GM18499 (cell line): Measurements from ENCODE around the gene TMEM9.

Source experiments
- ATAC-seq: cut with Tn5 transposase; IDR thresholded peaks from one replicate; pipeline ENCODE4 v1.9.1; 2021; ENCODE audit warnings: moderate number of reproducible peaks; ENCODE audit not compliant: insufficient read depth, unreplicated experiment

Gene TMEM9

DNA sequence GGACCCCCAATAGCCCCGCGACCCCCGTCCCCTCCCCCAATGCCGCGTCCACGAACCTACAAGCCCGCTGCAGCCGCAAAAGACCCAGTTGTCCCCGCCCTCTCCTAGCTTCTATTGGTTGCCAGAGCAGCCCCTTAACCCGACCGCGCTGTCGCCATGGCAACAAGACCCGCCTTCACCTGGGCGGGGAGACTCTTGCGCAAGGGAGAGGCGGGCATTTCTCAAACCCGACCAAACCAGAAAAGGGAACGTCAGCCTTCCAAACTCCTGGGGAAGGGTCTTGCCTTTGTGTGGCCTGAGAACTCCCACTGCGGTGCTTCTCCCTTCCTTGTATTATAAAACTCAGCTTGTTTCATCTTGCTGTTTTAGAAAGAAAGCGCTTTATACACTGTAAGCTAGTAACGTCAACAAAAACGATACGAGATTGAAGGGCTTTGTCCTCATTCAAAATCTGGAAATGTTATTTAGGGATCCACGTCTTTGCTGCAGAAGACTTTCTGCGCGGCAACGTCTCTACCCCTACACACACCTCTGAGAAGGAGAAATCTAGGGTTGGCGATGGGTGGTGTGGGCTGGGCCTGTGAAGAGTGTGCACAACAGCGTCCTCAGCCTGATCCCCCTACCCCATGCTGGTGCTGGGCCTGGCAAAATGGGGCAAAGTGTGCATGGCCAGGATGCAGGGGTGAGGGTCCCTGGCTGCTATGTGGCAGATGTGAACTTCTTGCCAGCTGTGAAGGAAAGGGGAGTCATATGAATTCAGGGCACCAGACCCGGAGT, at the start of gene TMEM9:
Gene TMEM9, minus strand, starts transcription at position 86 of the 777 bp plus-strand sequence. CDS start 551 bp downstream, outside the sequence.
- ATAC-seq = peak; percentile 79

DNA sequence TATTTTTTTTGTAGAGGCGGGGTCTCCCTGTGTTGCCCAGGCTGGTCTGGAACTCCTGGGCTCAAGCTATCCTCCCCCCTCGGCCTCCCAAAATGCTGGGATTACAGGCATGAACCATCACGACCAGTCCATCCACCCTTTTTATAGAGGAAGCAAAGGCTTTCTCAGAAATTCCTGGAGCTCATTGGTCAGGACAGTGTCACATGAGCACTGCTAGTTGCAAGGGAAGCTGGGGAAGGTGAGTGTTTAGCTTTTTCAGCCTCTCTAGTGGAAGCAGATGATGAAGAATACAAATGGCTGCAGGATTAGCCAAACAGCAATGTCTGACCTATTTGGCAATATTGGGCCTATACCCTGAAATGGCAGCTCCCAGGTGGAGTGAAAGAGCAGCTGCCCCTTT, 44.3 kb upstream of the TMEM9 start:
- ATAC-seq = no peak

DNA sequence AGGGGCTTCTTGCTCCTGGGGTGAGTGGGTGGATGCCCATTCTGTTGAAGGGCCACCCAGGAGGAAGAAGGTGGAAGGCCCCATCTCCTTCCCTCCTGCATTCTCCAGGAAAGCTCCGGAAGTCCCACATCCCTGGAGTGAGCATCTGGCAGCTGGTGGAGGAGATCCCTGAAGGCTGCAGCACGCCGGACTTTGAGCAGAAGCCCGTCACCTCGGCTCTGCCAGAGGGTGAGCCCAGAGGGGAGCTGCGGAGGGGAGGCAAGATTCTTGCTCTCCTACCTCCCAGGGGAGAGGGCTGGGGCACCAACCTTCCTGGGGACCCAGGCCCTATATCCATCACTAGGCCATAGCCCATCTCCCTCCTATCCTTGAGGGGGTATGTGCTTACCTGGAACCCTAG, 39.8 kb upstream of the TMEM9 start:
- no peak for ATAC-seq

DNA sequence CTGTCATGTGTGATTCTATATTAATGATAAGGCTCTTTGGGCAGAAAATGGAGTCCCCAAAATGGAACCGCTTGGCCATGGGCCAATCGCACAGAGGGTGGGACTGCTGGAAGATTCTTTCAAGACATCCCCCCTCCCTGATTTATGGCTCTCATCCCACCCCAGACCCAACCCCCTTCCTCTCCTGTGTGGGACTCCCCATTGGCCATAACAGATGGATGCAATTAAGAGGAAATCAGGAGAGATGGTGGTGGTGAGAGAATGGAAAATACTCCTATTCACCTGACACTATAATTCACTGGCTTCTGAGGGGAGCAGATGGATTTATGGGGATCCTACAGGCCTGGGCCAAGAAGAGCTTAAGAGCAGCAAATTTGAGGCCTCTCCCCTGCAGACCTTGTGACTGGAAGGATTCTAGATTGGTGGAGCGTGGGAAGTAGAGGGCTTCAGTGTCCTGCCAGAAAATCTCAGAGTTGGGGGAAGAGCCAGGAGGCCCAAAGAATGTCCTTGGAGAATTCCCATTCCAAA, 38.1 kb upstream of the TMEM9 start:
- no peak for ATAC-seq

DNA sequence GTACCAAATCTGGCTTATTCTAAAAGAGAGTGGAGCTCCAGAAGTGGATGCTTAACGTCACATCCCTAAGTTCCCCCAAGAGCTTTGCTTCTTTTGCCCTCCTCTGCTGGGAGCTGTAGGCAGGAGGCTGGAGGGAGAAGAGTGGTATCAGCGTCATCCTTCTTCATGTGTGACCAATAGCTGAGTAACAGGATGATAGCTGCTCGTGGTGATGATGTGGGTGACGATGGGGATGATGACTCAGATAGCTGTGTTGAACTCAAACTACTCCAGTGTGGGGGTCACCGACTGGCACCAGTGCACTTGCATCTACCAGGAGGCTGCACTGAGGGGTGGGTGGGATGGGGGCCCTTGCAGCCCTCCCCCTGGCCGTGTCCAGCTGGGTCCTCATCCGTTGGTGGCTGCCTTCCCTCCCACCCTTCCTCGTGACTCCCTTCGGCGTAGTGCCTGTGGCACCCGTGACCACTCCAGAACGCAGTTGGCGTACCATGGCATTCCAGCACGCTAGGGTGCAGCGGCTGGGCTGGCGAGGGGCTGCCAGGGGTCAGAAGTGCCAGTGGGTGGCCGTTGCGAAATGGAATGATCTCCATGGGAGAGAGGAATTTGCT, 37.5 kb upstream of the TMEM9 start:
- ATAC-seq = no peak

DNA sequence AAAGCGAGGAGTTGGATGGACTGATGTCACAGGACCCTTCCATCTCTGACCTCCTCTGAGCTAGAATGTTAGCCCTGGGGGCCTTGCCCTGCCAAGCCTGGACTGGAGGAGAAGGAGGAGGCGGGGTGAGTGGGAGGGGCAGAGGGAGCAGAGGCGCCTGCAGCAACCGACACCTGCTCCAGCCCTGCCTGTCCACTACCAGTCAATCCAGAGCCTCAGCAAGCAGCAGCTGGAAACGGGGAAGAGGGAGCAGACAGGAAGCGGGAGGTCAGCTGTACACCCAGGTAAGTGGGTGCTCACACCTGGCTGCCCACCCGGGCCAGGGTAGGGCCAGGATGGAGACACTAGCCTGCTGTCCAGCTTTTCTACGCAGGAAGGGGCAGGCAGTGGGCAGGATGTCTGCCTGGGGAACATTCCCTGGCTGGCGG, 36.4 kb upstream of the TMEM9 start, which contains the start of gene IGFN1:
Gene IGFN1, plus strand, starts transcription at position 201 of the 428 bp plus-strand sequence. CDS start 2,470 bp downstream, outside the sequence.
- no peak for ATAC-seq

DNA sequence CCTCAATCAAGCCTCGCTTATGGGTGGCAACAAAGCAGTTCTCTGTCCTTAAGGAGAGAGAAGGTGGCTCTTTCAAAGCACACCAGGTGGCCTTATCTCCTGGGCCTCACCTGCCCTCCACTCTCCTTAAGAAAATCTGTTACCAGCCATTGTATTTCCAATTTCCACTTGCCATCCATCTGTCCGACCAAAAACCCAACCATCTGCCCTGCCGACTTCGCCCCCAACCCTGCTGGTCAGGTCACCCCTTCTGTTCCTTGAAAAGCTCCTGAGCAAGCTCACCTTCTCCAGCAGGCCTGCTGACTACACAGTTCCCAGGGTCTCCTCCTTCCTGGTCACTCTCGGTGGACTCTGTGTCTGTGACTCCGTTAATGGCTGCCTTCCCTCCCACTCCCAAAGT, 35.7 kb upstream of the TMEM9 start:
- ATAC-seq = no peak

DNA sequence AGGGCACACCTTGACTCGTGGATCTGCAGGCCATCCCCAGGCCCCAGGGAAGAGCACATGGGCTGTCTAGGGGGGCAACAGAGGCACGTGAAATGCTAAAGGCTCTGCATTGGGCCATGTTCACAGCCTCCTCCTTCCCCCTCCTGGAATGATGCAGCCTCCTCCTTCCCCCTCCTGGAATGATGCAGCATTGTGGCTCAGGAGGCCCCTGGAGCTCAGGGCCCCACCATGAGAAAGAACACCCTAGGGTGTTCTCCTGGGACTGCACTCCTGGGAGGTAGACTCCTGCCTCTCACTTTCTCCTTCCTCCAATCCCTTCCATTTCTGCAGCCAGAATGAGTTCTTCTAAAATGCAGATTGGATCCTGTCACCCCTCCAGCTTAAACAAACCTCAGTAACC, 34.8 kb upstream of the TMEM9 start:
- no peak for ATAC-seq

DNA sequence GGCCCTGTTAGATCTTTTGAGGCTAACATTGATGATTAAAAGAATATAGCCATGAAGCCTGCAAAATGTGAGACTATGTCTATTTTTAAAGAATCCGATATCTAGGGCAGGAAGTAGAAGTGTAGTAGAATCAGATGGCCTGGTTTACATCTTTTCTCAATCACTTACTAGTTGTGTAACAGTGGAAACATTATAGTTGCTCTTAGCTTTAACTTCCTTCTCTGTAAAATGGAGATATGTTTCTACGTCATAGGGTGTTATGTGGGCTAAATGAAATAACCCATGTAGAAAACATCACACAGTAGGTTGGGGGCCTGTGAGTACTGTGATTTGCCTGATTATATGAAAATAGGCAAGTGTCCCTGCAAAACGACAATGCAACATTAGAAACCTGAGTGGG, 31.9 kb upstream of the TMEM9 start:
- no peak for ATAC-seq

DNA sequence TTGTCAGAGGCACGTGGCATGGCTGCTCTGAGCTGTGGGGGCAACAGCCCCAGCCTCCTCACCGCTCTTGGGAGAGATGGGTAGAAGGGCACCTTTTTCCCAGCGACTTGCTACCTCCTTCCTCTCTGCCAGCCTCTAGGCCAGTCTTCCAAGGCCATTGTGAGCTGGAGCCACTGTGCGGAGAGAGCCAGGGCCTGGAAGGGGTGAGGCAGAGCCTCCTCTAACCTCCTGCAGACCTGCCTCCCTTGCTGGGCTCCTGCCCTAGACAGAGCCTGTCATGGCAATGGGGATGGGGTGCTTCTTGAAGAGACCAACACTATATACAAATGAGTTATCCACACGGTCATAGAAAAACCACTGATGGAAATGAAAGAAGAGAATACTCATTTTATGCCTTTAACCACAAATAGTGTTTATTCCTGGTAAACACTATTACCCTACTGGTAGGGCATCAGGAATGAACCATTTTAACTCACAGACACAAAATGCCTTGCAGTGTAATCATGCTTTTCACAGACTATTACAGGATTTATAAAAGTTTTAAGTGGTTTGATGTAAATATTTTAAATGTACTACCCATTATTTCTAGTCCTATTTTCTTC, 31.4 kb upstream of the TMEM9 start:
- ATAC-seq = no peak

DNA sequence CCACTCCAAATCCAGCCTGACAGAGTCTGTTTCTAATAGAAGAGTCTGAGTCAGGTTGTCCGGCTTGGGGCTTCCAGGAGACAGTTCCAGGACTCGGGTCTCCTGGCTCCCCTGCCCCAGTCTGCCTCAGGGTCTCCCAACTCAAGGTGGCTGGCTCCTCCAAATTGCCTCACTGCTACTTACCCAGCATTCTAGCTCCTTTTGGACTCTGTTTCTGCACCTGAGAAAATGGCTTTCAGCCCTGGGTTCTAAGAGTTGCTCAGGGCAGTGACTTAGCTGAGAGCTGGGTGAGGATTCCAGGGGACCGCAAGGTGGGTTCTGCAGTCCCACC, 30.8 kb upstream of the TMEM9 start:
- ATAC-seq = no peak

DNA sequence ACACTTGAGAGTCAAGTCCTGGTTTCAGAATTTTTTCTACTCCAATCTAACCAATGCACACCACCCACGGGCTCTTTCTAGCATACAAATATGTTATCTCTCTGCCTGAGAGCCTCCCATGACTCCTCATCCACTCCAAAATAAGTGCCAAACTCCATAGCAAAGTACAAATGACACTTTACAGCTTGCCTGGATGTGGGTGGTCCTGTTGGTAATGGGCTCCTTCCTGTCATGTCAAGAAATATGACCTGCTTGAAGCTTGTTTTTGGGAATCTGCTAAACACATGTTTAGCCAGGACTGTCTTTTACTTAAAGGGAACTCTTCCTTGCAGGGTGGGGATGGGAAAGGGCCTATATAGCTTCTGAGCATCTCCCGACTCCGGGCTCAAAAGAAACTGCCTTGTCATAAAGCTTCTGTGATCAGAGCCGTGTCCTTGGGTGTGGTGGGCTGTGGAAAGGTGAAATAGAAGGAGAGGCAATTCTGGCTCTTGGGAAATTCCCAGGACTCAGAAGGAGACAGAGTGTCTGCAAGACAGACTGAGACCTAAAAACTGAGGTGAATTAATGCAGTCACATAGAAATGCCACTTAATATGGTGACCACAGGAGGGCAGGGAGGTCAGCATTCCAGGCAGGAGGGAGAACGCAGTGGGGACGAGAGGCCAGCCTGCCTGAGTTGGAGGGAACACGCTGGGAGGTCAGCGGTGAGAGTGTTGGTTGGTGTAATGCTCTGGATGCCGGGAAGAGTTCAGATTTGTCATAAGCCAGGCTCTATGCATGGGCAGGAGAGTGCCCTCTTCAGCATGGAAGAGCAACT, 30.2 kb upstream of the TMEM9 start:
- ATAC-seq = no peak

DNA sequence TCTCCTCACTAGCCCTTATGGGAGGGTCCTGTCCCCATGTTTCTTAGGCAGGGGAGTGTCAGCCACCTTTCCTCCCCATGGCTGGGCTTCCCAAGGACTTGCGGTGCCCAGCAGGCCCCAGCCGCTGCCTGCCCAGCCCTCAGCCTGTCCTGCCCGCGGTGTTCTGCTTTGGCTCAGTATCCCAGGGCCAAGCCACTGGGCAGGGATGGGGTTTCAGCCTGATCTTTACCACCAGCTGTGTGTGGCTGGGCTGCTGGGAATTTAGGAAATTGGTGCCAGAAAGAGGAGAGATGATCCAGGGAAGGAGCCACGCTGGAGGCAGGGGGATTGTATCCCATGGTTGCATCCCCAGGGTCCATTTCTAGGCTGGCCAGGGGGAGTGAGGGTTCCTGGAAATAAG, 29.5 kb upstream of the TMEM9 start:
- ATAC-seq = no peak

DNA sequence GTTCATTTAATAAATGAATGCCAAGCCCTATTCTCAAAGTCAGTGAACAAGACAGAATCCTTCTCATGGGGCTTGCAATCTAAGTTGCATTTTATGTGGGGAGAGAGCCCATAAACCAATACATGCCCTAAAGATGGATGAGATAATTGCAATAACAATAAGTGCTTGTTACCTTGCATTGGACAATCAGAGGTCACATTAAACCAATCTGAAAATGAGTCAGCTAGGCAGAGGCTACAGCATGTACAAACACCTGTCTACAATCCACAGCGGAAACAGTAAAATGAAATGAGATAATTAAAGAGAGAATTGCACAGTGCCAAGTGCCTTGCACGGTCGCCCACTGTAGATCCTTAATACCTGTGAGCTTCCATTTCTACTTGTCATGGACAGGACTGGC, 28.9 kb upstream of the TMEM9 start:
- ATAC-seq = no peak

DNA sequence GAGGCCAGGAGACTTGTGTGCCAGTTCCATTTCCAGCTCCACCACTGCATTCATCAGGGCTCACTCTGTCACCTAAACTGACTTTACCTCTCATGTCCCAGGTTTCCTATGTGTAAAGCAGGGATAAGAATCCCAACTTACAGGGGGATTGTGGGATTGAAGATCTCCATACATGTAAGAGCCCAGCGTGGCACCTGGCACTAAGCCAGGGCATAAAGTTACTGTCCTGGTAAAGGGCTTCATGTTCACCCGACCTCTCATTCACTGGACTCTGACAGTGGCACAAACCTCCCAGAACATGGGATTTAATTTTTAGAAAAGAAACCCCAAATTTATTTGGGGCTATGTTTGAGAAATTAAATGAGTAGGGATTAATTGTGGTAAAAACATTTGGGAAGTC, 27.5 kb upstream of the TMEM9 start:
- ATAC-seq = no peak

DNA sequence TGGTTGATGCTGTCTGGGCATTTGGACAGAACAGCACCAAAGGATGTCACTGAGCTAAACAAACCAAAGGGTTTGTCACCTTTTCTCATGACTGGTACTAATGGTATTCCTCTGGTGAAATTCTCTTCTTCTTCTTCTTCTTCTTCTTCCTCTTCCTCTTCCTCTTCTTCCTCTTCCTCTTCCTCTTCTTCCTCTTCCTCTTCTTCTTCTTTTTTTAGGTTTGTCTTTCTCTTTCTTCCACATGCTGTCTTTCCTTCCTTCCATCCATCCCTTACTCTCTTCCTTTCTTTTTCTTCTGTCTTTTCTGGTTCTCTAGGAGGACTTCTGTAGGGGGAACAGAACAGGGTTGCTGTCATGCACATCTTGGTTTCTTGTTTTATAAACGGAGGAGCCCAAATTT, 27.0 kb upstream of the TMEM9 start:
- ATAC-seq = no peak

DNA sequence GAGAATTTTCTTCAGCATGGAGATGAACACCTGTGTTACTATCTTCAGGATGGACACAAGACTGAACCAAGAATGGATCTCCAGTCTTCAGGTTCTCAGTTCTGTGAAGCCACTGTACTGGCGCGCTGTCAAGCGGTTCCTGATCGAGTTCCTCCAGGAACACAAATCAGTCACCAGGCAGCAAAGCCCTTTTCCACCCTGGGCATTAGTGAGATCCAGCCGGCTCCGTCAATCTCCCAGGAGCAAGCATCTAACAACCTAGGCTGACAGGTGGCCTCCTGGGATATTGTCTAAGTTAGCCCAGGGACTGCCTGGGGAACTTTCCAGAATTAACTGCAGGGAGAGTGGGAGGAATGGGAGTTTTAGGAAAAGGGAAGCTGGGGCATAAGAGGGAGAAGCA, 26.6 kb upstream of the TMEM9 start:
- no peak for ATAC-seq

DNA sequence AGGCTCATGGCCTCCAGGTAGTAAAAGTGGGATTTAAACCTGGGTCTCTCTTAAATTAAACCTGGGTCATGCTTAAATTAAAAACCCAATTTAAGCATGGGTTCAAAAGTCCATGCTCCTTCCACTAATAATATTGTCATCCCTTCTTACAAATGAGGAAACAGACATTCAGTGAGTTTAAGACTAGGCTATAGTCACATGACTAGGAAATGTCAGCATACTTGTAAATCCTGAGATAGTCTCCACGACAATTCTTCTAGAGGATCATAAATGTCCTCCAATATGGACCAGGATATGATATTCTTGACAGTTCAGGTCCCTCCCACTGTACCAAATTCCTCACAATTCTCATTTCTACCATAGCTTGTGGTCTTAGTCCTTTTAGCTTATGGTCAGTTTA, 25.9 kb upstream of the TMEM9 start:
- no peak for ATAC-seq

DNA sequence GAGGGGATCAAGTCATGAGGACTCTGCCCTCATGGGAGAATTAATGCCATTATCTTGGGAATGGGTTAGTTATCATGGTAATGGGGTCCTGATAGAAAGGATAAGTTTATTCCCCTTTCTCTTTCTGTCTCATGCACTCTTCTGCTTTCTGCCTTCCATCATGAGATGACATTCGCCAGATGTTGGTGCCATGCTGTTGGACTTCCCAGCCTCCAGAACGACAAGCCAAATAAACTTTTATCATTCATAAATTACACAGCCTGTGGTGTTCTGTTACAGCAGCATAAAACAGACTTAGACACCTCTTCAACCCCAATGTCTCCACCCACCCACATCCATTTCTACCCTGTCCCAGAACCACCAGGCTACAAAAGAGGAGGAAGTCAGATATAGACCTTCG, 24.4 kb upstream of the TMEM9 start:
- ATAC-seq = no peak

DNA sequence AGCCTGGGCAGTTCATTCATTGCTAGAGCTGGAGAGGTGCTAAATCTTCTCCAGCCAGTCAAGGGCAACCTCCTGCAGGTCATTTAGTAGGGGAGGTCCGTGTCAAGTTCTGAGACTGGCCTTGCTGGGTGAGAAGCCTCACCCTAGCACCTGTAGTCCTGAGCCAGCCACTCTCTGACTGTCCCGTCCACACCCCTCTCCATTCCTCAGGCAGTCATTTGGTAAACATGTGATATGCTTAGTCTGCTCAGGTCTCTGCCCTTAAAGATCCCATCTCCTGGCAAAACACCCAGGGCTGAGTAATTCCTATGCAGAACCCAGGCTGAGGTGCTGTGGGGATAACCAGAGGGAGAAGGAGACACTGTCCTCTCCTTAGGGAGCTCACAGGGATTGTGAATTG, 22.7 kb upstream of the TMEM9 start:
- no peak for ATAC-seq
